Measurements from ENCODE around the gene ABCC12.

The ABCC12 gene

DNA sequence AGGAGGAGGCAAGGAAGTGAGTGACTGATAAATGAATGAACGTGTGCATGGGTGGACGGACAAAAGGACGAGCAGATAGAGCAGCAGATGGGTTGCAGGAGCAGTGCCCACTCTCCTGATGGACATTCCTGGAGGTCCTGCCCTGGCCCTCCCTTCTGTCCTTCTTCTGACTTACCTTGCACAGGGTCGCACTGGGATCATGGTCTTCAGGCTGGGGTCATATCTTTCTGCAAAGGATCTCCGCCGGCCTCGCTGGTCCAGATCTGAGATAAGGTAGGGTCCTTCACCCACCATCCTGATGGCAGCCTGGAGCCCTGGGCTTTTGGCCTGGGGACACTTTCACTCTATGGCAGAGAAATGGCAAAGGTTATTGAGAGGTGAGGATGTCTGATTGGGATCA, 9.7 kb downstream of the ABCC12 start:
- no peak overlapping the region for H3K4me3 ChIP-seq (ENCODE audit: low read depth, low read length)
- no peak overlapping the region for H2BK12ac ChIP-seq (ENCODE audit: low read length)
- H3K14ac ChIP-seq (ENCODE audit: low read length) = no peak overlapping the region
- no peaks in the 10 kb centered on the region for H3K36me3 ChIP-seq (ENCODE audit: control insufficient read depth in 1 of 2, insufficient read depth in 2 of 2, low read length in 2 of 2)
- H2AK5ac ChIP-seq (ENCODE audit: low read length) = no peak overlapping the region
- H4K91ac ChIP-seq (ENCODE audit: low read depth, low read length) = no peak overlapping the region
- H3K4ac ChIP-seq (ENCODE audit: low read depth, low read length) = no peak overlapping the region
- no peaks in the 10 kb centered on the region for H3K27me3 ChIP-seq (ENCODE audit: insufficient read depth, low read length)
- H2BK120ac ChIP-seq (ENCODE audit: insufficient read depth, low read length, poor library complexity) = no peak overlapping the region
- H2AFZ ChIP-seq (ENCODE audit: insufficient read depth, low read length, poor library complexity) = no peak overlapping the region
- no peak overlapping the region for H4K12ac ChIP-seq (ENCODE audit: low read depth, low read length)
- no CpG with 5 or more reads among the region's 7 CpGs for WGBS (ENCODE audit: extremely low coverage, insufficient coverage, insufficient read length)
- H3K4me1 ChIP-seq (ENCODE audit: control insufficient read depth in 1 of 2, insufficient read depth in 2 of 2, low read length in 2 of 2) = no peaks in the 10 kb centered on the region
- H3K79me1 ChIP-seq (ENCODE audit: low read length) = no peaks in the 10 kb centered on the region
- H3K23ac ChIP-seq (ENCODE audit: low read length) = no peak overlapping the region
- no peak overlapping the region for H2BK5ac ChIP-seq (ENCODE audit: low read depth, low read length, poor library complexity)
- no peak overlapping the region for H3K4me2 ChIP-seq (ENCODE audit: low read length)
- no peak overlapping the region for H3K9ac ChIP-seq (ENCODE audit: low read length)
- H3K9me3 ChIP-seq (ENCODE audit: insufficient read depth, low read depth, low read length) = peaks cover 1% of the 10 kb centered on the region
- DNase-seq = no peak
- no peak overlapping the region for H3K18ac ChIP-seq (ENCODE audit: low read length)
- no peak overlapping the region for H4K8ac ChIP-seq (ENCODE audit: low read depth, low read length)
- H3K27ac ChIP-seq (ENCODE audit: low read depth, low read length) = no peak overlapping the region
- H3K79me2 ChIP-seq (ENCODE audit: control insufficient read depth, insufficient read depth, low read length, poor library complexity) = no peaks in the 10 kb centered on the region

DNA sequence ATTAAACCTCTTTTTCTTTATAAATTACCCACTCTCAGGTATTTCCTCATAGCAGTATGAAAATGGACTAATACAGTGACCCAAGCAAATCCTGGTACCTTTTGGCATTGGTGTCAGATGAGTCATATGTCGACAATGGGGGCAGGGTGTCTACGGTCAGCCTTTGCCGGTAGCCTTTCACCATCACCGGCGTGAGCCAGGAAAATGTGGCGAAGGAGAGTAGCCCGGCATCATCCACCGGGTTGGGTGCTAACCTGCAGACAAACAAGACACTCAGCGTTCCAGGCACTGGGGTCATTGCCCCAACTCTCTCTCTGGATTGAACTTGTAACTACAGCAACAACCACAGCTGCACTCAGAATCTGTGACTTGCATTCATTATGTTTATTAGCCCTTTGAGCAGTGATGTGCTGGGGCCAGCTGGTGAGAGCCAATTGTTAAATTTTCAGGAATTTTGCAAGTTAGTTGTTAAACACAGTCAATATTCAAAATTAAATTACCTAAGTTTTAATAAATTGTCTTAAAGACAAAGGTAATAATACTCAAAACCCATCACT, 11.9 kb downstream of the ABCC12 start:
- Histone ChIP-seq H3K9ac (ENCODE audit: low read length) (no peak overlapping the region), H2BK12ac (ENCODE audit: low read length) (no peak overlapping the region), H3K4me1 (ENCODE audit: control insufficient read depth in 1 of 2, insufficient read depth in 2 of 2, low read length in 2 of 2) (no peaks in the 10 kb centered on the region), H3K4me2 (ENCODE audit: low read length) (no peak overlapping the region), H3K27ac (ENCODE audit: low read depth, low read length) (no peak overlapping the region), H3K9me3 (ENCODE audit: insufficient read depth, low read depth, low read length) (peaks cover 1% of the 10 kb centered on the region), H2BK120ac (ENCODE audit: insufficient read depth, low read length, poor library complexity) (no peak overlapping the region), H2BK5ac (ENCODE audit: low read depth, low read length, poor library complexity) (no peak overlapping the region), H4K8ac (ENCODE audit: low read depth, low read length) (no peak overlapping the region), H3K18ac (ENCODE audit: low read length) (no peak overlapping the region), H3K4me3 (ENCODE audit: low read depth, low read length) (no peak overlapping the region), H4K12ac (ENCODE audit: low read depth, low read length) (no peak overlapping the region), H2AFZ (ENCODE audit: insufficient read depth, low read length, poor library complexity) (no peak overlapping the region), H3K79me1 (ENCODE audit: low read length) (no peaks in the 10 kb centered on the region), H3K79me2 (ENCODE audit: control insufficient read depth, insufficient read depth, low read length, poor library complexity) (no peaks in the 10 kb centered on the region), H4K91ac (ENCODE audit: low read depth, low read length) (no peak overlapping the region), H3K36me3 (ENCODE audit: control insufficient read depth in 1 of 2, insufficient read depth in 2 of 2, low read length in 2 of 2) (no peaks in the 10 kb centered on the region), H2AK5ac (ENCODE audit: low read length) (no peak overlapping the region), H3K27me3 (ENCODE audit: insufficient read depth, low read length) (no peaks in the 10 kb centered on the region), H3K4ac (ENCODE audit: low read depth, low read length) (no peak overlapping the region), H3K14ac (ENCODE audit: low read length) (no peak overlapping the region), H3K23ac (ENCODE audit: low read length) (no peak overlapping the region)
- DNase-seq = peak in 1 of 2 donors; percentile 49
- WGBS (ENCODE audit: extremely low coverage, insufficient coverage, insufficient read length) = no CpG with 5 or more reads among the region's 9 CpGs

- H2AK5ac ChIP-seq (ENCODE audit: low read length) = no peak overlapping the region
- H2BK12ac ChIP-seq (ENCODE audit: low read length) = no peak overlapping the region
- no peak overlapping the region for H3K4me3 ChIP-seq (ENCODE audit: low read depth, low read length)
- no CpG with 5 or more reads among the region's 6 CpGs for WGBS (ENCODE audit: extremely low coverage, insufficient coverage, insufficient read length)
- no peak overlapping the region for H4K91ac ChIP-seq (ENCODE audit: low read depth, low read length)
- no peak overlapping the region for H3K18ac ChIP-seq (ENCODE audit: low read length)
- H3K27me3 ChIP-seq (ENCODE audit: insufficient read depth, low read length) = no peaks in the 10 kb centered on the region
- no peak overlapping the region for H3K23ac ChIP-seq (ENCODE audit: low read length)
- no peak overlapping the region for H3K9ac ChIP-seq (ENCODE audit: low read length)
- H3K9me3 ChIP-seq (ENCODE audit: insufficient read depth, low read depth, low read length) = peaks cover 1% of the 10 kb centered on the region
- no peak overlapping the region for H3K14ac ChIP-seq (ENCODE audit: low read length)
- H3K4ac ChIP-seq (ENCODE audit: low read depth, low read length) = no peak overlapping the region
- no peaks in the 10 kb centered on the region for H3K79me2 ChIP-seq (ENCODE audit: control insufficient read depth, insufficient read depth, low read length, poor library complexity)
- H4K12ac ChIP-seq (ENCODE audit: low read depth, low read length) = no peak overlapping the region
- no peaks in the 10 kb centered on the region for H3K36me3 ChIP-seq (ENCODE audit: control insufficient read depth in 1 of 2, insufficient read depth in 2 of 2, low read length in 2 of 2)
- no peak overlapping the region for H4K8ac ChIP-seq (ENCODE audit: low read depth, low read length)
- H2BK120ac ChIP-seq (ENCODE audit: insufficient read depth, low read length, poor library complexity) = no peak overlapping the region
- H3K4me2 ChIP-seq (ENCODE audit: low read length) = no peak overlapping the region
- H3K27ac ChIP-seq (ENCODE audit: low read depth, low read length) = no peak overlapping the region
- no peaks in the 10 kb centered on the region for H3K79me1 ChIP-seq (ENCODE audit: low read length)
- H2AFZ ChIP-seq (ENCODE audit: insufficient read depth, low read length, poor library complexity) = no peak overlapping the region
- H2BK5ac ChIP-seq (ENCODE audit: low read depth, low read length, poor library complexity) = no peak overlapping the region
- no peak for DNase-seq
- no peaks in the 10 kb centered on the region for H3K4me1 ChIP-seq (ENCODE audit: control insufficient read depth in 1 of 2, insufficient read depth in 2 of 2, low read length in 2 of 2)
Observed at GRCh38 chr16:48140821-48141220, 15.0 kb downstream of the ABCC12 start.

GRCh38 chr16:48139517-48139916, 16.3 kb downstream of the ABCC12 start:
- H3K9me3 ChIP-seq (ENCODE audit: insufficient read depth, low read depth, low read length) = peaks cover 1% of the 10 kb centered on the region
- H2BK5ac ChIP-seq (ENCODE audit: low read depth, low read length, poor library complexity) = no peak overlapping the region
- no peak overlapping the region for H4K91ac ChIP-seq (ENCODE audit: low read depth, low read length)
- no peaks in the 10 kb centered on the region for H3K79me2 ChIP-seq (ENCODE audit: control insufficient read depth, insufficient read depth, low read length, poor library complexity)
- no peak overlapping the region for H3K4ac ChIP-seq (ENCODE audit: low read depth, low read length)
- no CpG with 5 or more reads among the region's 3 CpGs for WGBS (ENCODE audit: extremely low coverage, insufficient coverage, insufficient read length)
- H3K4me2 ChIP-seq (ENCODE audit: low read length) = no peak overlapping the region
- no peak overlapping the region for H2BK120ac ChIP-seq (ENCODE audit: insufficient read depth, low read length, poor library complexity)
- H3K27me3 ChIP-seq (ENCODE audit: insufficient read depth, low read length) = no peaks in the 10 kb centered on the region
- H3K36me3 ChIP-seq (ENCODE audit: control insufficient read depth in 1 of 2, insufficient read depth in 2 of 2, low read length in 2 of 2) = no peaks in the 10 kb centered on the region
- H3K4me3 ChIP-seq (ENCODE audit: low read depth, low read length) = no peak overlapping the region
- no peak overlapping the region for H3K14ac ChIP-seq (ENCODE audit: low read length)
- no peaks in the 10 kb centered on the region for H3K79me1 ChIP-seq (ENCODE audit: low read length)
- no peak overlapping the region for H4K12ac ChIP-seq (ENCODE audit: low read depth, low read length)
- H4K8ac ChIP-seq (ENCODE audit: low read depth, low read length) = no peak overlapping the region
- no peak overlapping the region for H3K9ac ChIP-seq (ENCODE audit: low read length)
- DNase-seq = no peak
- no peak overlapping the region for H2AFZ ChIP-seq (ENCODE audit: insufficient read depth, low read length, poor library complexity)
- H3K23ac ChIP-seq (ENCODE audit: low read length) = no peak overlapping the region
- no peak overlapping the region for H3K18ac ChIP-seq (ENCODE audit: low read length)
- no peak overlapping the region for H2AK5ac ChIP-seq (ENCODE audit: low read length)
- H3K4me1 ChIP-seq (ENCODE audit: control insufficient read depth in 1 of 2, insufficient read depth in 2 of 2, low read length in 2 of 2) = no peaks in the 10 kb centered on the region
- H3K27ac ChIP-seq (ENCODE audit: low read depth, low read length) = no peak overlapping the region
- H2BK12ac ChIP-seq (ENCODE audit: low read length) = no peak overlapping the region

All from trophoblast cell (in vitro differentiated cells and primary cell).